Forelimb muscle (tissue), 1 donor: ENCODE results near the gene ATP6AP2. TPM values are rescaled to one million over a fixed set of nuclear protein-coding genes. Genes with fewer than 3 reads are reported as not detected.
"Not testable (repeated sequence)": the region's sequence is repeated elsewhere in the genome, so short reads cannot be mapped to it uniquely, and the experiment has no call there.

Source experiments
- DNase-seq: peaks from one replicate; pipeline ENCODE4 v3.0.0-alpha.2; 2013; ENCODE audit warnings: low read depth
- polyA plus RNA-seq: library from polyadenylated mRNA; unstranded; fragments of 120-200 nt; gene quantifications from one replicate; pipeline ENCODE4 v1.2.1, GENCODE V29; 2013; ENCODE audit not compliant: insufficient read length

The ATP6AP2 gene
- 59.7 TPM for polyA plus RNA-seq

DNA sequence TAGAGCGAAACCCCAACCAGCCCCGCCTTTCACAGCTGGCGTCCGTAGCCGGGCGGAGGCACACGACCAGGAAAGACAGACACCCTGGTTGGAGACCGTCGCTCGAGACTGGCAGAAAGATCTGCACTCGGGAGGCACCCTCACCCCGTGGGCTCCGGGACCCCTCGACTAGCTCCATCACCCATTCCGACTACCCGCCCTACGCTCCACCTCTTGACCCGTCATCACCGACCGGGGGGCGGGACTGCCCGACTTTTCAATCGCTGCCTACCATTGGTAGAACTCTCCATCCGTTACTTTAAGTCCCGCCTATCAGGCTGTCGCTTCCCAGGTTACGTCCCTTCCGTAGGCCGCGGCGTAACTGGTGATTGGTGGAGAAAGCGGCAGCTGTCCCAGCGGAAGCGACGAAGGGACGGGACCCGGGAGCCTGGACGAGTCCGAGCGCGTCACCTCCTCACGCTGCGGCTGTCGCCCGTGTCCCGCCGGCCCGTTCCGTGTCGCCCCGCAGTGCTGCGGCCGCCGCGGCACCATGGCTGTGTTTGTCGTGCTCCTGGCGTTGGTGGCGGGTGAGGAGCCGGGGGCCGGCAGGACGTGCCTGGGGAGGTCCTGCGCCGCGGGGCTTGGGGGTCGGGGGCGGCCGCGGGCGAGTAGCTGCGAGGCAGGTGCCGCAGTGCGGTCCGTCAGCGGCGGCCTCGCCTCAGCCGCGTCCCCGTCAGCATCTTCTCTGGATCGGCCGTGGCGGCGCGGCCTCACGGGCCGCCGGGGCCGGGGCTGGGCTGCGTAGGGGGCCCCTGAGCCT lies at the start of gene ATP6AP2:
TSS of gene ATP6AP2 (plus strand) at position 434 of the 799 bp plus-strand sequence. CDS start at position 530, 96 bp downstream.
- DNase-seq: peak; percentile 90

GRCh38 chrX:40531056-40531826 lies 49.5 kb upstream of the ATP6AP2 start:
- no peak for DNase-seq

- no peak for DNase-seq
Observed at GRCh38 chrX:40537310-40537709, 43.5 kb upstream of the ATP6AP2 start.

DNA sequence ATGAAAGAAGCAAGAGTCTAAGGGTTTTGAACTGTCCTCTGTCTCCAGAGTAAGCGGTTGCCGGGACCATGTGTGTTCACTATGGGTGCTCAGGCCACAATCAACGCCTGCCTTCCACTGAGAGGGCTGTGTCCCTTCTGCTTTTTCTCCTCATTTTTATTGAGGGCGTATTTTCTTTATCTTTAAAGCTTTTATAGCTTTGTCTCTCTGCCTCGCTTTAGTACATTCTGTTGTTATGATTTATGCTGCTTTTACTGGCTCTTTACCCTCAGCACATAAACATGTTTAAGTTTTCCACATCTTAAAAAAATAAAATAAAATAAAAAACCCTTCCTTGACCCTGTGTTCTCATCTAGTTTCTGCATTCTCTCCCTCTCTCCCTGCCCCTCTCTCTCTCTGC lies 42.4 kb upstream of the ATP6AP2 start:
- DNase-seq: no peak

GRCh38 chrX:40539214-40540142 lies 41.3 kb upstream of the ATP6AP2 start:
- no peak for DNase-seq

GRCh38 chrX:40542208-40542607 lies 38.6 kb upstream of the ATP6AP2 start:
- no peak for DNase-seq

DNA sequence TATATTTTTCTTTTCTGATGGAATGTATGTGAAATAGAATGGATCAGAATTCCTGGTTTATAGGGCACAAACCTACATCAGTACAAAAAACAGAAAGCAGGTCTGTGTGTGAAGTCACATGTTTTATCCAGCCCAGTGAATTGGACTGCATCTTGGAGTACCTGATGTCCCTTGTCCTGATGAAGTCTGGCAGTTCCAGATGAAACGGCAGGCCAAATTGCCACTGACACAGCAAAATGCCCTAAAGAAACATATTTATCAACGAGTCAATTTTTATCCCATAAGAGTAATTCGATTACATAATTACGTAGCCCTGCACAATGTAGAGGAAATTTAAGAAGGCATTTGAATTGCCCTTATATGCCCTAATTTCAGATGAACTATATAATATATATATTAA lies 37.8 kb upstream of the ATP6AP2 start:
- no peak for DNase-seq

GRCh38 chrX:40543661-40544328 lies 37.0 kb upstream of the ATP6AP2 start:
- DNase-seq: peak; percentile 28

DNA sequence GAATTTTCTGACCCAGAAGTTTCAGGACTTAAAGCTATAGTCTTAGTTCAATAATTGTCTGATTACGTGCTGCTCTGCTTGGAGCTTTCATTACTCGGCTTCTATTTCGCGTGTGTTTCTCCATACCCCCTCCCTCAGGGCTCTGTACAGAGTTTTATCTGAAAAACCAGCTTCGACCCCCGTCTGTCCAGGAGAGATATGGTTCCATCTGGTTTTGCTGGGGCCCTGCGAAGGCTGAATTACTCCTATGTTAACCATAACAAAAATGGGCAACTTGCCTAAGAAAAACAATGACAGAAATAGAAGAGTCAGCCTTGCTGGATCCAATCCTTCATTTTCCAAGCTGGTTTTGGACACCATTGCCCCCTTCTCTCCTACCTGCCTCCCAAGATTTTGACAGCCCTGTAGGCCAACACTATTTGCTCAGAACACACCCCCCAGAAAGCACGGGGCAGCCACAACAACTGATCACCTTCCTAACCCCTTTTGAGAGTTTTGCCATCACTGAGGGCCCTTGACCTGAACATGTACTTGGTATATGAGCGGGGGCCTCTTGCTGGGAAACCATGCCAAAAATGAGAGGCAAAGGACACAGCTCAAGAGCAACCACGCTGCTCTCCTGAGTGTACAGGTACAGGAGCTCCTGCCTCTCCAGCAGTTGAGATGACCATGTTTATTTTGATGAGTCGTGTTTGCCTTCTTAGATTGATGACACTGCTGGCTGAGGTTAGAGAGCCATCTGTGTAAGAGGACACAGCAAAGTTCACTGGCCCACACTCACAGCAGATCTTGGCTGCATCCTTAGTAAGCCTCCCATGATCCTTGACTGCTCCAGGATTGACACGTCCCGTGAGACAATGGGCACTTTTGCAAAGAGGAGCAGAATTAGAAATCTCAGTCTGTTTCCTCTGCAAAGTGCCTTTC lies 36.2 kb upstream of the ATP6AP2 start:
- no peak for DNase-seq

- DNase-seq: no peak
Observed at GRCh38 chrX:40546870-40547269, 33.9 kb upstream of the ATP6AP2 start.

DNA sequence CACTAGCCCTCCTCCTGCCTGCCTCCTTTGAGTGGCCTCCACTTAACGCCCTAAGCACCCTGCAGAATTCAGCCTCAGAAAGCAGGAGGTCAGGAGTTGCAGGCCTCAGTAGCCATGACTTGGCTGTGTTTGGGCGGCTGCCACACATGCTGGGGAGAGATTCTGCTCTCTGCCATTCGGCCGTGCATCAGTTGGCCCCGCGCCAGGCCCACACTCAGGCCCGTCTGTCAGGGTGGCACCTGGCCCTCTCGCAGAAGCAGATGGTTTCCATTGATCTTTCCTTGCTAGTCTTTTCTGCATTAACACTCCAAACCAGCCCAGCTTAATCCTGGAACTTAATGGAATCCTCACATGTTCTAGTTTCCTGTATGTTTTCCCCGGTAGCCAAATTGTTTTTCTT lies 30.7 kb upstream of the ATP6AP2 start:
- no peak for DNase-seq

- no peak for DNase-seq
Observed at GRCh38 chrX:40552768-40553167, 28.0 kb upstream of the ATP6AP2 start.

DNA sequence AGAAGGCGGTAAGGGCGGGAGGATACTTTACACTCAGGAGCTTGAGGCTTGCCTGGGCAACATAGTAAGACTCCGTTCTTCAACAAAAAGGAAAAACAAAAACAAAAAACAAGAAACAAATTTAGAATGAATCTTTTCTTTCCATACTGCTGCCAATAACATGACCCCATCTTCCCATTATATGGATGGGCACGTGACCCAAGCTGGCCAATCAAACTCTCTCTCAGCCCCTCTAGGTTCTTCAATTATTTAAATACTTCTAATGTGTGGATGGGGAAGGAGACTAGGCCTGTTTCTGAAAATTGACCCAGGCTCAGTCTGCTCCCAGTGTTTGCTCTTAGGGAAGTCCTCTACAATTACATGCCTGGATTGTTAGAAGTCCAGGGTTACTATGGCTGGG lies 22.2 kb upstream of the ATP6AP2 start:
- no peak for DNase-seq

DNA sequence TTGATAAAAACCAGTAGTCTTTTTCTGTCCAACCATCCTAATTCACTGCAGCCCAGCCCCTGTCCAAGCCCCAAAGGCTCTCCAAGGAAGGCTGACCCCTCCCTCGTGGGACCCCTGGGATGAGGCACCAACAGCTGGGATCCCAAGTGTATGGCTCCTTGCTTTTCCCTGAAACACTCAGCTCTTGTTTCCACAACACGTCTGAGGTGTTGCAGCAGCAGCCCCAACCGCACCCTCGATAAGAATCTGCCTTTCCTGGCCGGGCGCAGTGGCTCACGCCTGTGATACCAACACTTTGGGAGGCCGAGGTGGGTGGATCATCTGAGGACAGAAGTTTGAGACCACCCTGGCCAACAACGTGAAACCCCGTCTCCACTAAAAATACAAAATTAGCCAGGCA lies 17.0 kb upstream of the ATP6AP2 start:
- DNase-seq: no peak

DNA sequence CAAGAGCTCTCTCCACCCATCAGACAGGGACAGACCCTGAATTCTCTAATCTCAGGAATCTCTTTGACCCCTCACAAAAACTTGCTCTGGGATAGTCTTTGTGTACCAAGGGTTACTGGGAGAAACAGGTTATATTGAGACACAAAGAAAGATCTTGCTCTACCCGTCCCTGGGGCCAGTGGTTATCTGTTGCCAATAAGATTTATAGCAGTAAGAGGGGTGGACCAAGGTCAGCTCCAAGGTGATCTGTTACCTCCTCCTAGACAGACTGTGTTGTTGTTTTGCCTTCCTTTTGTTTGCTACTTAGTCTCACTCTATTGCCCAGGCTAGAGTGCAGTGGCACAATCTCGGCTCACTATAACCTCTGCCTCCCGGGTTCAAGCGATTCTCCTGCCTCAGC lies 16.3 kb upstream of the ATP6AP2 start:
- no peak for DNase-seq

DNA sequence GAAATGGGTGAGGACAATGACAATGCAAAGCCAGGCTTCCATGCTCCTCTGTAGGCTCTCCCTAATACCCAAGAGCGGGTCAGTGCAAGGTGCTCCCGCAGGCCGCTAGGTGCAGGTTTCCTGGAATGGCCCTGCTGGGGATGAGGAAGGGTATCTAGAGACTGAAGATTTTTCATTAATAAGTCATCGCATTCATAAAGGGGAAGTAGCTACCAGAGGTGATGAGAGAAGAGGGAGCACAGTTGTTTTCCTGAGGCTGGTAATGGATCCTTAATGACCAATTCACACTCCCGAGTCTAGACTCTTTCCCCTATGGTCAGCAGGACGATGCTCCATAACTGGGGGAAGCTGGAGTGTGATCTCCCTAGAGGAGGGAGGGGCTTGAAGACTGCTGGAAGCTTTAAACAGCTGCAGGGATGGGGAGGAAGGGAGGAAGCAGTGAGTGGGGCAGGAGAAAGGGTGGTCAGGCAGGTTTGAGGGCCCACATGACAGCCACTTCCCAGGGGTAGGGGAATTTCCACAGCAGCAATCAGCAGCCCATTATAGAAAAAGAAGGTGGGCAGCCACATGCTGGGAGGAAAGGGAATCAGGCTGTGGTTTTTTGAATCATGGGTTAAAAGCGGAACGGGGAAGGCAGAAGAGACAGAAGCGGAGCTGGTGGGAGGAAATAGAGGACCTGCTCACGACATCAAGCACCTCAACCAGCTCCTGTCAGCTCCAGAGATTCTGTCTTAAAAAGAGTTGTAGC lies 10.2 kb upstream of the ATP6AP2 start:
- DNase-seq: no peak

GRCh38 chrX:40571164-40571563 lies 9.6 kb upstream of the ATP6AP2 start:
- DNase-seq: not testable (repeated sequence)

DNA sequence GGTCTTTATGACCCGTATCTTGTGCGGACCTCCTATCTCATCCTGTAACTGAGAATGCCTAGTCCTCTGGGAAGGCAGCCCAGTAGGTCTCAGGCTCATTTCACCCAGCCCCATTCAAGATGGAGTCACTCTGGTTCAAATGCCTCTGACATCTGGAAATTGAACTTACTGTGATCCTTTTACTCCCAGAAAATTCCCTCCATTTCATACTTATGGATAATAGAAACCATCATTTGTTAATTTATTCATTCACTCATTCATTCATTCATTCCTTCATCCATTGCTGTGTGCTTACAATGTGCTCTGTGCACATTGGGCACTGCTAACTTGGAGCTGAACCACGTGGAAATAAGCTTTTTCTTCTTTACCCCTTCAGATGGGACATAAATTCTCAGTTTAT lies 9.2 kb upstream of the ATP6AP2 start:
- no peak for DNase-seq

- DNase-seq: no peak
Observed at GRCh38 chrX:40573763-40574162, 7.0 kb upstream of the ATP6AP2 start.
